ENCODE results near the gene RNASET2.

Gene RNASET2

GRCh38 chr6:166980738-166981137 lies 24.4 kb upstream of the RNASET2 start:
- no peaks in the 10 kb centered on the region for H3K4me1 ChIP-seq (ENCODE audit: insufficient read depth, low read length)
- no peaks in the 10 kb centered on the region; the same call in 1 of the 2 replicates for H3K36me3 ChIP-seq (ENCODE audit: insufficient read depth, low read length)
- H3K9ac ChIP-seq (ENCODE audit: low read depth, low read length), result no peak overlapping the region
- H3K9me3 ChIP-seq (ENCODE audit: control insufficient read depth, insufficient read depth, low read length), result no peaks in the 10 kb centered on the region

- no peaks in the 10 kb centered on the region for H3K4me1 ChIP-seq (ENCODE audit: insufficient read depth, low read length)
- H3K9ac ChIP-seq (ENCODE audit: low read depth, low read length), result no peak overlapping the region
- no peaks in the 10 kb centered on the region for H3K9me3 ChIP-seq (ENCODE audit: control insufficient read depth, insufficient read depth, low read length)
- peaks cover 4% of the 10 kb centered on the region for H3K36me3 ChIP-seq (ENCODE audit: insufficient read depth, low read length)
Observed at GRCh38 chr6:166977621-166978525, 21.5 kb upstream of the RNASET2 start.

GRCh38 chr6:166976636-166977035 lies 20.3 kb upstream of the RNASET2 start:
- H3K9ac ChIP-seq (ENCODE audit: low read depth, low read length), result no peak overlapping the region
- peaks cover 5% of the 10 kb centered on the region for H3K36me3 ChIP-seq (ENCODE audit: insufficient read depth, low read length)
- no peaks in the 10 kb centered on the region for H3K9me3 ChIP-seq (ENCODE audit: control insufficient read depth, insufficient read depth, low read length)
- H3K4me1 ChIP-seq (ENCODE audit: insufficient read depth, low read length), result no peaks in the 10 kb centered on the region

- H3K9ac ChIP-seq (ENCODE audit: low read depth, low read length), result no peak overlapping the region
- H3K4me1 ChIP-seq (ENCODE audit: insufficient read depth, low read length), result no peaks in the 10 kb centered on the region
- peaks cover 12% of the 10 kb centered on the region for H3K9me3 ChIP-seq (ENCODE audit: control insufficient read depth, insufficient read depth, low read length)
- peaks cover 10% of the 10 kb centered on the region for H3K36me3 ChIP-seq (ENCODE audit: insufficient read depth, low read length)
Observed at GRCh38 chr6:166972101-166972500, 15.8 kb upstream of the RNASET2 start.

- Histone ChIP-seq H3K9me3 (ENCODE audit: control insufficient read depth, insufficient read depth, low read length) (peaks cover 16% of the 10 kb centered on the region), H3K9ac (ENCODE audit: low read depth, low read length) (no peak overlapping the region), H3K36me3 (ENCODE audit: insufficient read depth, low read length) (peaks cover 10% of the 10 kb centered on the region), H3K4me1 (ENCODE audit: insufficient read depth, low read length) (no peaks in the 10 kb centered on the region)
Observed at GRCh38 chr6:166971271-166971670, 14.9 kb upstream of the RNASET2 start.

- H3K9me3 ChIP-seq (ENCODE audit: control insufficient read depth, insufficient read depth, low read length), result peaks cover 18% of the 10 kb centered on the region
- no peaks in the 10 kb centered on the region for H3K4me1 ChIP-seq (ENCODE audit: insufficient read depth, low read length)
- H3K9ac ChIP-seq (ENCODE audit: low read depth, low read length), result no peak overlapping the region
- peaks cover 10% of the 10 kb centered on the region for H3K36me3 ChIP-seq (ENCODE audit: insufficient read depth, low read length)
Observed at GRCh38 chr6:166970776-166971175, 14.4 kb upstream of the RNASET2 start.

- Histone ChIP-seq H3K9ac (ENCODE audit: low read depth, low read length) (no peak overlapping the region), H3K36me3 (ENCODE audit: insufficient read depth, low read length) (peaks cover 10% of the 10 kb centered on the region), H3K4me1 (ENCODE audit: insufficient read depth, low read length) (no peaks in the 10 kb centered on the region)
Observed at GRCh38 chr6:166970091-166970490, 13.7 kb upstream of the RNASET2 start.

GRCh38 chr6:166969390-166970002 lies 13.1 kb upstream of the RNASET2 start:
- Histone ChIP-seq H3K9ac (ENCODE audit: low read depth, low read length) (no peak overlapping the region), H3K9me3 (ENCODE audit: control insufficient read depth, insufficient read depth, low read length) (peaks cover 18% of the 10 kb centered on the region), H3K36me3 (ENCODE audit: insufficient read depth, low read length) (peaks cover 10% of the 10 kb centered on the region), H3K4me1 (ENCODE audit: insufficient read depth, low read length) (no peaks in the 10 kb centered on the region)

More at GRCh38 chr6:166970091-166970490, 13.7 kb upstream of the RNASET2 start:
- H3K9me3 ChIP-seq (ENCODE audit: control insufficient read depth, insufficient read depth, low read length), result peaks cover 18% of the 10 kb centered on the region

- no peaks in the 10 kb centered on the region for H3K4me1 ChIP-seq (ENCODE audit: insufficient read depth, low read length)
- H3K36me3 ChIP-seq (ENCODE audit: insufficient read depth, low read length), result peaks cover 2% of the 10 kb centered on the region; the same call in 1 of the 2 replicates
- no peak overlapping the region for H3K9ac ChIP-seq (ENCODE audit: low read depth, low read length)
- H3K9me3 ChIP-seq (ENCODE audit: control insufficient read depth, insufficient read depth, low read length), result peaks cover 21% of the 10 kb centered on the region
Observed at GRCh38 chr6:166966268-166966667, 9.9 kb upstream of the RNASET2 start.

GRCh38 chr6:166960609-166960978 lies 4.2 kb upstream of the RNASET2 start:
- Histone ChIP-seq H3K4me1 (ENCODE audit: insufficient read depth, low read length) (no peaks in the 10 kb centered on the region), H3K9me3 (ENCODE audit: control insufficient read depth, insufficient read depth, low read length) (0 out of 2 replicates have a peak, but pooled peaks cover 3% of the 10 kb centered on the region), H3K36me3 (ENCODE audit: insufficient read depth, low read length) (no peaks in the 10 kb centered on the region), H3K9ac (ENCODE audit: low read depth, low read length) (no peak overlapping the region)

GRCh38 chr6:166959911-166960608 lies 3.7 kb upstream of the RNASET2 start:
- H3K4me1 ChIP-seq (ENCODE audit: insufficient read depth, low read length), result no peaks in the 10 kb centered on the region
- no peaks in the 10 kb centered on the region for H3K36me3 ChIP-seq (ENCODE audit: insufficient read depth, low read length)
- no peak overlapping the region for H3K9ac ChIP-seq (ENCODE audit: low read depth, low read length)
- H3K9me3 ChIP-seq (ENCODE audit: control insufficient read depth, insufficient read depth, low read length), result 0 out of 2 replicates have a peak, but pooled peaks cover 3% of the 10 kb centered on the region

GRCh38 chr6:166958926-166959861 lies 2.8 kb upstream of the RNASET2 start:
- no peaks in the 10 kb centered on the region for H3K36me3 ChIP-seq (ENCODE audit: insufficient read depth, low read length)
- 0 out of 2 replicates have a peak, but pooled peaks cover 3% of the 10 kb centered on the region for H3K9me3 ChIP-seq (ENCODE audit: control insufficient read depth, insufficient read depth, low read length)
- no peaks in the 10 kb centered on the region for H3K4me1 ChIP-seq (ENCODE audit: insufficient read depth, low read length)
- no peak overlapping the region for H3K9ac ChIP-seq (ENCODE audit: low read depth, low read length)

GRCh38 chr6:166957805-166958076 lies 1.4 kb upstream of the RNASET2 start:
- Histone ChIP-seq H3K4me1 (ENCODE audit: insufficient read depth, low read length) (no peaks in the 10 kb centered on the region), H3K36me3 (ENCODE audit: insufficient read depth, low read length) (no peaks in the 10 kb centered on the region), H3K9ac (ENCODE audit: low read depth, low read length) (no peak overlapping the region; the same call in 1 of the 2 replicates), H3K9me3 (ENCODE audit: control insufficient read depth, insufficient read depth, low read length) (no peaks in the 10 kb centered on the region)
